Peyer's patch (tissue), 4 donors: ENCODE data around the gene SOBP. TPM values are rescaled to one million over a fixed set of nuclear protein-coding genes. Genes with fewer than 3 reads are reported as not detected.
A peak's percentile ranks its signal among the peaks of the same experiment; 100 is the strongest.

Source experiments
- DNase-seq, 3 donors: peaks; one replicate each; pipeline ENCODE4 v3.0.0-alpha.2; 2017 to 2019
- H3K27ac ChIP-seq, 4 donors: fragments of 200-600 bp; sonication (generic); one replicate each; pipeline ENCODE4 v1.5.1; 2016 to 2019
- H3K27me3 ChIP-seq, 2 donors: fragments of 200-600 bp; sonication (generic); one replicate each; pipeline ENCODE4 v1.5.1; 2019
- H3K36me3 ChIP-seq, 3 donors: fragments of 200-600 bp; sonication (generic); one replicate each; pipeline ENCODE4 v1.5.1; 2016 to 2019
- H3K4me1 ChIP-seq, 4 donors: fragments of 200-600 bp; sonication (generic); one replicate each; pipeline ENCODE4 v1.5.1; 2016 to 2019
- H3K4me3 ChIP-seq, 4 donors: fragments of 200-600 bp; sonication (generic); 1 replicate in 3 of 4; 2 replicates in 1 of 4; pipeline ENCODE4 v1.5.1; 2016 to 2019; ENCODE audit warnings: mild to moderate bottlenecking in 1 of 4
- H3K9me3 ChIP-seq, 4 donors: fragments of 200-600 bp; sonication (generic); one replicate each; pipeline ENCODE4 v1.5.1; 2016 to 2019; ENCODE audit warnings: mild to moderate bottlenecking in 1 of 4
- POLR2A ChIP-seq, 2 donors: fragments of 450-650 bp; IDR thresholded peaks; one replicate each; pipeline ENCODE4 v1.5.1; 2017; ENCODE audit warnings: antibody characterized with exemption in 2 of 2, mild to moderate bottlenecking in 2 of 2, moderate library complexity in 2 of 2
- total RNA-seq, 4 donors: library from RNA; depleted of rRNA; stranded (reverse); fragments of >200 nt; gene quantifications; one replicate each; pipeline ENCODE4 v1.1.0, GENCODE V29; 2016
- TF ChIP-seq, protein P1 (sequence below), 6 experiments: fragments of 450-650 bp in 4 of 6; fragments of 200-600 bp in 2 of 6; sonication (generic) in 1 of 6; IDR thresholded peaks; one replicate each; pipeline ENCODE4 v1.5.1; 2017 to 2019; ENCODE audit warnings: antibody characterized with exemption in 6 of 6, mild to moderate bottlenecking in 3 of 6, moderate library complexity in 1 of 6

Gene SOBP
- total RNA-seq, 4 donors from 2014 or later, result 0.35 to 13.2 (median 1.8) TPM

DNA sequence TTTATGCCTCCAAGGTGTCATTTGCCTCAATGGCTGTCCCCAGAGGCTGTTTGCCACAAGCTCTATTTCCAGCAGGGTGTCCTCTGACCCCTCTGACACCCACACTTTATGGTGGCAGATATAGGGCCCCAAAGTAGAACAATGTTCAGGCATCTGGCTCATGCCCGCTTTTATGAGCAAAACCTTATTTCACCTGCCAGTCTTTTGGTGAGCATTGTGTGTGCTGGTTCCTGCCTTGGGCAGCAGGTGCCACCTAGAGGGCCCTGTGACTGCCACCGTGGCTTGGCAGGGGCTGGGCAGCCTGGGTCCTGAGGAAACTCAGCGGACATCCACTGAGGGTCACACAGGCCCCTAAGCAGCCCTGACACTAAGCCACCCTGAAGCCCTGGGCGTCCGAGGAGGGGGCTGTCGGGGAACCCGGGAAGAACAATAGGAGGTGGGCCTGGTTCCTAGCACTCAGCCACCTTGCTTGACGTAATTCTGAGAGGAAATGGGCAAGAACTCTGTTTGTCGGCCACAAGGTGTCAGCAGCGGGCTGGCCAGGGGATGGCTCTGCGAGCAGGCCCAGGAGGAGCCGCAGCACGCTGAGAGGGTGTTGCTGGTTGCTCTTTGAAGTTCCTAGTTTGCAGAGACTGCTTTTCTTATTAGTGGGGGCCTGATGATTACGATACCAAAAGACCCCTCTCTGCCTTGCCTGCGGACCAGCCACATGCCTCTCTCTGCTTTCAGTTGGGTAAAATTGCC, 185.2 kb downstream of the SOBP start:
- H3K4me1 ChIP-seq, result peaks cover 0 to 12% (median 8%) of the 10 kb centered on the region in 4 donors
- peak; percentile 72 to 92 (median 90) for DNase-seq
- no peaks in the 10 kb centered on the region for H3K27me3 ChIP-seq
- no peaks in the 10 kb centered on the region for H3K9me3 ChIP-seq
- H3K36me3 ChIP-seq, result no peaks in the 10 kb centered on the region
- H3K4me3 ChIP-seq, result peak overlapping the region; percentile 2 to 46 (median 32)
- peak overlapping the region in 2 of 4 donors; percentile 15 to 68 for H3K27ac ChIP-seq
- TF ChIP-seq POLR2A (IDR thresholded peaks at IDR 0.05), result no peak
- TF ChIP-seq, protein P1, sequence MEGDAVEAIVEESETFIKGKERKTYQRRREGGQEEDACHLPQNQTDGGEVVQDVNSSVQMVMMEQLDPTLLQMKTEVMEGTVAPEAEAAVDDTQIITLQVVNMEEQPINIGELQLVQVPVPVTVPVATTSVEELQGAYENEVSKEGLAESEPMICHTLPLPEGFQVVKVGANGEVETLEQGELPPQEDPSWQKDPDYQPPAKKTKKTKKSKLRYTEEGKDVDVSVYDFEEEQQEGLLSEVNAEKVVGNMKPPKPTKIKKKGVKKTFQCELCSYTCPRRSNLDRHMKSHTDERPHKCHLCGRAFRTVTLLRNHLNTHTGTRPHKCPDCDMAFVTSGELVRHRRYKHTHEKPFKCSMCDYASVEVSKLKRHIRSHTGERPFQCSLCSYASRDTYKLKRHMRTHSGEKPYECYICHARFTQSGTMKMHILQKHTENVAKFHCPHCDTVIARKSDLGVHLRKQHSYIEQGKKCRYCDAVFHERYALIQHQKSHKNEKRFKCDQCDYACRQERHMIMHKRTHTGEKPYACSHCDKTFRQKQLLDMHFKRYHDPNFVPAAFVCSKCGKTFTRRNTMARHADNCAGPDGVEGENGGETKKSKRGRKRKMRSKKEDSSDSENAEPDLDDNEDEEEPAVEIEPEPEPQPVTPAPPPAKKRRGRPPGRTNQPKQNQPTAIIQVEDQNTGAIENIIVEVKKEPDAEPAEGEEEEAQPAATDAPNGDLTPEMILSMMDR (IDR thresholded peaks at IDR 0.05), result peak; percentile 42 to 96 (median 92)

DNA sequence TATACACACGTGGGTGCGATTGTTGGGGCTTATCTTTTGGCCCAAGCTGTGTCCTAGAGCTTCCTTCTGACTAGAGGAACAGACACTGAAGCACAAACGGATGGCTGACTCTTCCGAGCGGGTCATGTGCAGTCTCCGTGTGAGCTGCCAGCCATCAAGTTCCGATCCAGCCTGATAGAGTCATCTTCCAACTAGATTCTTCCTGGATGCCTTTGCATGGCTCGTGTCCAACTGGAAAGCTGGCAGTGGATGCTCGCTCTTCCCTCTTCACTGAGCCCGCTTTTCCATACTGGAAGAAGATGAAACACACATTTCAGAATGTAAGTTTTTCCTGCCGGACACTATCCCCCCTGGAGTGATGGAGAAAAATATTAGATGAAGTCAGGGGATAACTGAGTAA, 186.1 kb downstream of the SOBP start:
- Histone ChIP-seq H3K27me3 (no peaks in the 10 kb centered on the region), H3K4me1 (peaks cover 0 to 7% (median 5%) of the 10 kb centered on the region in 4 donors), H3K36me3 (no peaks in the 10 kb centered on the region), H3K9me3 (no peaks in the 10 kb centered on the region), H3K4me3 (no peak overlapping the region), H3K27ac (no peak overlapping the region)
- DNase-seq, result no peak
- no peak for TF ChIP-seq POLR2A (IDR thresholded peaks at IDR 0.05)
- TF ChIP-seq, protein P1 (IDR thresholded peaks at IDR 0.05), result no peak

DNA sequence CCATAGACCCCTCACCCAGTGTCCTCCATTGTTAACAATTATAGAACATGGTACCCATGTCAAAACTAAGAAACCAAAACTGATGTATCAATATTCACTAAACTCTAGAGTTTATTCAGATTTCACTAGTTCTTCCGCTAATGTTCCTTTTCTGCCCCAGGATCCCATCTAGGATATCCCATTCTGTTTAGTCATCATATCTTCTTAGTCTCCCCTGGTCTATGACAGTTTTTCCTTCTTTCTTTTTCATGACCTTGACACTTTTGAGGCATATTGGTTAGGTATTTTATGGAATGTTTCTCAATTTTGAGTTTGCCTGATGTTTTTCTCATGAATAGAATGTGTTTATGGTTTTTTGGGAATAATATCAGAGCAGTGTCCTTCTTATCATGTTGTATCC, 187.5 kb downstream of the SOBP start:
- Histone ChIP-seq H3K27me3 (no peaks in the 10 kb centered on the region), H3K9me3 (no peaks in the 10 kb centered on the region), H3K36me3 (no peaks in the 10 kb centered on the region), H3K4me1 (no peaks in the 10 kb centered on the region), H3K4me3 (no peak overlapping the region), H3K27ac (no peak overlapping the region)
- no peak for TF ChIP-seq POLR2A (IDR thresholded peaks at IDR 0.05)
- TF ChIP-seq, protein P1 (IDR thresholded peaks at IDR 0.05), result no peak
- DNase-seq, result no peak

DNA sequence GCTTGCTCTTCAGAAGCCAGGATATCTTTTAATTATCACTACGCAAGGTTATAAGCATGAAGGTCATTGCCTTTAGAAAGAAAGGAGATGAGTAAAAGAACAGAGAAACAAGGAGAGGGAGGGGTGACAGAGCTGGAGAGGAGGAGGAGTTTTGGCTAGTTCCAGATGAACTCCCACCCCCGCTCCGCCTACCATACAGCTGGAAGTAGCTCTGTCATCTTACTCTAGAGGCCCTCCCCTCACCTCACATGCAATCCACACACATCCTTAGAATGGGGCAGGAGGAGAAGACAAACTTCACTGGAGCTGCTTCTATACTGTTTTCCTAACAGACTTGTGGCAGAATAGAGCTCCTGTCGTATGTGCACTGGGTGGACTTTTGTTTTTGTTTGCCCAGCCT, 189.5 kb downstream of the SOBP start:
- Histone ChIP-seq H3K36me3 (no peaks in the 10 kb centered on the region), H3K4me1 (no peaks in the 10 kb centered on the region), H3K9me3 (no peaks in the 10 kb centered on the region), H3K27me3 (no peaks in the 10 kb centered on the region), H3K4me3 (no peak overlapping the region), H3K27ac (no peak overlapping the region)
- DNase-seq, result no peak
- TF ChIP-seq POLR2A (IDR thresholded peaks at IDR 0.05), result no peak
- TF ChIP-seq, protein P1 (IDR thresholded peaks at IDR 0.05), result no peak

DNA sequence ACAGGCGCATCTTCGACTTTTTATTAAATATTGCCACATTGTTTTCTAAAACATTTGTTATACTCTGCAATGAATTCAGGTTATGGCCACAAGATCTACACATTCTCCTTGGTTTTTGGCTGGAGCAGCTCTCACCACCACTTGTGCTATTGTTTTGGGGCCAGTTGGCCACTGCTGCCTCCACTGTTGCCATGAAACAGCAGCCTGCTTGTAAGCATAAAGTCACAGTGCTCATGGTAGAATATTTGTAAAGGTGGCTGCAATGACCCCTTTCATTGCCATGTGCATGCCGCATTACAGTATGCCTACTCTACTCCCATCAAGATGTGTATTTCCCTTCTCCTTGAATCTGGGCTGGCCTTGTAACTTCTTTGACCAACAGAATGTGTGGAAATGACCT, 192.8 kb downstream of the SOBP start:
- H3K36me3 ChIP-seq, result no peaks in the 10 kb centered on the region
- no peak overlapping the region for H3K27ac ChIP-seq
- H3K27me3 ChIP-seq, result no peaks in the 10 kb centered on the region
- no peaks in the 10 kb centered on the region for H3K4me1 ChIP-seq
- no peak overlapping the region for H3K4me3 ChIP-seq
- no peaks in the 10 kb centered on the region for H3K9me3 ChIP-seq
- TF ChIP-seq, protein P1 (IDR thresholded peaks at IDR 0.05), result no peak
- TF ChIP-seq POLR2A (IDR thresholded peaks at IDR 0.05), result no peak
- no peak for DNase-seq
